Stimulated activated CD8-positive, alpha-beta memory T cell treated with anti-CD3 and anti-CD28 coated beads, Interleukin-12 subunit alpha, Interleukin-12 subunit beta, amount 100 ng/mL, for 1 hour (primary cell): Measurements from ENCODE around the gene HPGDS.

Experiments
- DNase-seq: peaks from one replicate; pipeline ENCODE4 v3.0.0-alpha.2; 2020; ENCODE audit warnings: low read depth

The HPGDS gene

DNA sequence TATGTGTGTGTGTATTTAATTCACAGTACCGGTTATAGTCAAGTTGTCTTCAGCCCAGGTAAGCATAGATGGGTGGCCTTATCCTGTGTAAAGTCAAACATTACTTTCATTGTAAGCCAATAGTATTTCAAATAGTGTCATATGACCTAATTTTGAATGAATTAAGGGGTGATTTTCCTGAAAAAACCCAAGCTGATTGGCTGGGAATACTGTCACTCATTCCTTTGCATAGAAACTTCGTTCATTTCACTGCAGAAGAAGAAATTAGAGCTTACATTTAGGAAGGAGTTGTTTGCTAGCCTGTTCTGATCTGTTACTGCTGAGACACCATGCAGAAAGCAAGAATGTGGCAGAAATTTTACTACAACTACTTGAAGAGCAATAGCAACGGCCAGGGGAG, 89.6 kb downstream of the HPGDS start:
- no peak for DNase-seq

DNA sequence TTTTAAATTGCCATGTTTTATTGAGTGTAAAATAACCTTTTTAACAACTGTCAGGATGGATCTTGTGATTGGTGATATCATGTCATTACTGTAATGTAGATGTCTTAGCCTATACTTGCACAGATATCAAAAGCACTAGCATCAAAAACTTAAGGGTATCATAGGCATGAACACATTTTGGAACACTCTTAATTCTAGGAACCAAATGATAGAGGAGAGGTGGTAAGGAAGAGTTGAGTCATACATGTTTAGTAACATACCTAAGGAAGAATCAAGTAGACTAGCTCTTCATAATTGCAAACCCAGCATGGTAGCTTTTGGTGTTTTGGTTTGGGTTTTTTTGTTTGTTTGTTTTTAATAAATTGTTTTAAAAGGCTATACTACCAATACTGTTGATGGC, 91.5 kb downstream of the HPGDS start:
- no peak for DNase-seq
